Fibroblast of the aortic adventitia (primary cell): ENCODE data around the gene TMEM170A. TPM values are rescaled to one million over a fixed set of nuclear protein-coding genes. Genes with fewer than 3 reads are reported as not detected.

Experiments used
- DNase-seq: peaks from one replicate; pipeline ENCODE4 v3.0.0-alpha.2; 2010; ENCODE audit warnings: low read depth
- H3K4me3 ChIP-seq: 2 replicates; pipeline ENCODE4 v1.5.1; 2011; ENCODE audit warnings: low read depth, mild to moderate bottlenecking, control low read depth, low read length, moderate library complexity
- CTCF ChIP-seq: IDR thresholded peaks from 2 replicates; pipeline ENCODE4 v1.5.1; 2011; ENCODE audit warnings: mild to moderate bottlenecking, low read length, control low read depth, inconsistent platforms; ENCODE audit not compliant: insufficient read depth
- total RNA-seq: library from RNA; depleted of rRNA; stranded (reverse); fragments of >200 nt; gene quantifications from 2 replicates; pipeline ENCODE4 v1.2.3, GENCODE V29; 2012; ENCODE audit warnings: low replicate concordance

TMEM170A gene
- total RNA-seq, 1 donor: 13.6 TPM

- H3K4me3 ChIP-seq: no peak overlapping the region
- no peak for DNase-seq
- no peak for TF ChIP-seq CTCF
Measured at GRCh38 chr16:75472908-75473877, 8.7 kb upstream of the TMEM170A start.

- no peak overlapping the region for H3K4me3 ChIP-seq
- peak; percentile 80 for TF ChIP-seq CTCF
- DNase-seq: peak; percentile 76
Measured at GRCh38 chr16:75471723-75472633, 7.5 kb upstream of the TMEM170A start.

- DNase-seq: no peak
- no peak overlapping the region for H3K4me3 ChIP-seq
- no peak for TF ChIP-seq CTCF
Measured at GRCh38 chr16:75466760-75467159, 2.3 kb upstream of the TMEM170A start.

- peak overlapping the region; percentile 90 for H3K4me3 ChIP-seq
- DNase-seq: peak; percentile 14
Measured at GRCh38 chr16:75463389-75464121, 934 bp downstream of the TMEM170A start.

GRCh38 chr16:75462806-75463205 lies 1.7 kb downstream of the TMEM170A start:
- no peak for TF ChIP-seq CTCF
- DNase-seq: no peak
- H3K4me3 ChIP-seq: peak overlapping the region; percentile 26

GRCh38 chr16:75461575-75461974 lies 2.9 kb downstream of the TMEM170A start:
- no peak overlapping the region for H3K4me3 ChIP-seq
- DNase-seq: no peak
- no peak for TF ChIP-seq CTCF
